GM12891 (cell line): ENCODE measurements around the gene NPRL2.

ENCODE experiments used
- PAX5 ChIP-seq: IDR thresholded peaks from 2 replicates; pipeline ENCODE4 v1.6.1; 2011; ENCODE audit warnings: low read length, moderate library complexity, mild to moderate bottlenecking; ENCODE audit not compliant: insufficient read depth, severe bottlenecking
- POLR2A ChIP-seq: IDR thresholded peaks from 2 replicates; pipeline ENCODE4 v1.6.1; 2011; ENCODE audit warnings: low read depth, low read length, control low read depth
- POLR2AphosphoS5 ChIP-seq: IDR thresholded peaks from 2 replicates; pipeline ENCODE4 v1.6.1; 2011; ENCODE audit warnings: low read depth, low read length, control low read depth
- SPI1 ChIP-seq: IDR thresholded peaks from 2 replicates; pipeline ENCODE4 v1.6.1; 2011; ENCODE audit warnings: low read depth, low read length, control low read depth
- TAF1 ChIP-seq: IDR thresholded peaks from 2 replicates; pipeline ENCODE4 v1.6.1; 2011; ENCODE audit warnings: low read depth, low read length, control low read depth

DNA sequence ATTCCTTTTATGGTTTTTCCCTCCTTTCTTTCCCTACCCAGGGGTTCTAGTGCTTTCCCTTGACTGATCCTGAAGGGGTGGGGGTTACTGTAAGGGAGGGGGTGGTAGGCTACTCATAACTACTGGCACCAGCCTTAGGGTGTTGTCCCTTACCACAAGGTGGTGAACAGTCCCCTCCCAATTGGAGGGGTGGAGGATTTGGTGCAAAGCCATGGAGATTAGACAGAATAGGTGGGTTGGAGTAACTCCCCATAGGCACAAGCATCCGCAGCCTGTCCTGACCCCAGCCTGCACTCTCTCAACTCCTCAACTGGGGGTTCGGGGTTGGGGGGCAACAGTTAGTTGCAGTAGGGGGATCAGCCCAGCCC is 25.5 kb downstream of the NPRL2 start:
- TF ChIP-seq POLR2A (no peak), TAF1 (no peak), POLR2AphosphoS5 (no peak), PAX5 (no peak), SPI1 (no peak)
